ENCODE measurements around the gene MAP7.

DNA sequence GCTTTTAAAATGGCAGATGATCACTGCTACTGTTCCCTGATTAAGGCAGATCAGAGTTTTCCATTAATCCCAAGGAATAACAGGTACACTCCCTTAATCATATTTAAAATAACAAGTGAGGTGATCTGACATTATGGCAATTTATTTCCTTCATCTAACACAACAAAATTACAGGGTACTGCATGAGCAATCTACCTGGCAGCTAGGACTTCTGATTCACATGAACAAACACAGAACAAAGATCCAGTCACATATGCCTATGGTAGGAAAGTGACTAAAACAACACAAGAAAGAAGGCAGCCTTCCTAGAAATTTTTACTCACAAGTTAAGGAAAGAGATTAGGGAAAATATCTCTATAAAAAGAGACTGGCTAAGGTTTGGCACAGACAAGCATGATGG lies 33.2 kb downstream of the MAP7 start:
- TF ChIP-seq, protein P1, sequence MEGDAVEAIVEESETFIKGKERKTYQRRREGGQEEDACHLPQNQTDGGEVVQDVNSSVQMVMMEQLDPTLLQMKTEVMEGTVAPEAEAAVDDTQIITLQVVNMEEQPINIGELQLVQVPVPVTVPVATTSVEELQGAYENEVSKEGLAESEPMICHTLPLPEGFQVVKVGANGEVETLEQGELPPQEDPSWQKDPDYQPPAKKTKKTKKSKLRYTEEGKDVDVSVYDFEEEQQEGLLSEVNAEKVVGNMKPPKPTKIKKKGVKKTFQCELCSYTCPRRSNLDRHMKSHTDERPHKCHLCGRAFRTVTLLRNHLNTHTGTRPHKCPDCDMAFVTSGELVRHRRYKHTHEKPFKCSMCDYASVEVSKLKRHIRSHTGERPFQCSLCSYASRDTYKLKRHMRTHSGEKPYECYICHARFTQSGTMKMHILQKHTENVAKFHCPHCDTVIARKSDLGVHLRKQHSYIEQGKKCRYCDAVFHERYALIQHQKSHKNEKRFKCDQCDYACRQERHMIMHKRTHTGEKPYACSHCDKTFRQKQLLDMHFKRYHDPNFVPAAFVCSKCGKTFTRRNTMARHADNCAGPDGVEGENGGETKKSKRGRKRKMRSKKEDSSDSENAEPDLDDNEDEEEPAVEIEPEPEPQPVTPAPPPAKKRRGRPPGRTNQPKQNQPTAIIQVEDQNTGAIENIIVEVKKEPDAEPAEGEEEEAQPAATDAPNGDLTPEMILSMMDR (IDR thresholded peaks at IDR 0.05) = no peak
- TF ChIP-seq POLR2A (IDR thresholded peaks at IDR 0.05) (no peak), POLR2AphosphoS5 (IDR thresholded peaks at IDR 0.05) (no peak)
